Stimulated activated CD8-positive, alpha-beta memory T cell treated with anti-CD3 and anti-CD28 coated beads, Interleukin-4, amount 100 ng/mL, for 48 hours (primary cell): Measurements from ENCODE around the gene NKX6-2.
A peak's percentile ranks its signal among the peaks of the same experiment; 100 is the strongest.
"Not testable (repeated sequence)": the region's sequence is repeated elsewhere in the genome, so short reads cannot be mapped to it uniquely, and the experiment has no call there.

ENCODE experiments used
- DNase-seq: peaks from one replicate; pipeline ENCODE4 v3.0.0-alpha.2; 2020

NKX6-2 gene

DNA sequence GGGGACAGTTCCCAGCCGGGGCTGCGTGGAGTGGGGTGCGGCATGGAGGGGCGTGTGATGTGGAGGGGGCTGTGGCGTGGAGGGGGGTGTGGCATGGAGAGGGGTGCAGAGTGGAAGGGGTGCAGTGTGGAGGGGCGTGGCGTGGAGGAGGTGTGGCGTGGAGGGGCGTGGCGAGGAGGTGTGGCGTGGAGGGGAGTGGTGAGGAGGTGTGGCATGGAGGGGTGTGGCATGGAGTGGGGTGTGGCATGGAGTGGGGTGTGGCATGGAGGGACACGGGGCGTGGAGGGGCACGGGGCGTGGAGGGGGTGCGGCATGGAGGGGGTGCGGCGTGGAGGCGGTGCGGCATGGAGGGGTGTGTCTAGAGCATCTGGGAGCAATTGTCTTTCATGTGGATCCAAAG lies 33.6 kb downstream of the NKX6-2 start:
- peak; percentile 26 for DNase-seq

DNA sequence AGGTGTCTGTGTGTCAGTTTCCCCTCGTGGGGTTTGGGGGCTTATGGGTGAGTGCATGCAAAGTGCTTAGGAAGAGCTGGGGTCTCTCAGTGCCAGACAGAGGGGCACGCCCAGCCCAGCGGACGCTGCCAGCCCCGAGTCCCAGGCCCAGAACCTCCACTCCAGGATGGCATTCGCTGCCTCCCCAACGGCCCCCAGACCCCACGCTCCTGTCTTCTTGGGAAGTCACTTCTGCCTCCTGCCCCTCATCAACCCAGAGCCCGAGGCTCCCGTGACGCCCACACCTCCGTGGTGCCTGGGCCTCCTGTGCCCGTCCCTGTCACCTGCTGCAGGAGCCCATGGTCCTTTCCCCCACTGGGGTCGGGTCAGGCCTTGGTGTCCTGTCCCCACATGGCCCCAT lies 35.0 kb downstream of the NKX6-2 start:
- DNase-seq = no peak

DNA sequence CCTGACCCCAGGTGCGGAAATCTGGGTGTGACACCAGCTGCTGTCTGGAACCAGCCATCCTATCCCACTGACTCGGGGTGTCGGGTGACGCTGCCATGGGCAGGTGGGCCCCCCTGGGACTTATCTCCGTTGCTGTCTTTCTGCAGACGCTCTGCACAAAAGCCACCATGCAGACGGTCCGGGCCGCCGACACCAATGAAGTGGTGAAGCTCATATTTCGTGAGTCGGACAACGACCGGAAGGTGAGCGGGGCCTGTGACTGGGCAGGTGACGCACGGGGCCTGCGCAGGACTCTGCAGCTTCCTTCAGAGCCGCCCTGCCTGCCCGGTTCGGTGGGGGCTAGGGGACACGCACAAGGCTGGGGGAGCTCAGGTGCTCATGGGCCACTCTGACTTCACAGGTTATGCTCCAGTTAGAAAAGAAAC lies 36.6 kb downstream of the NKX6-2 start:
- no peak for DNase-seq

DNA sequence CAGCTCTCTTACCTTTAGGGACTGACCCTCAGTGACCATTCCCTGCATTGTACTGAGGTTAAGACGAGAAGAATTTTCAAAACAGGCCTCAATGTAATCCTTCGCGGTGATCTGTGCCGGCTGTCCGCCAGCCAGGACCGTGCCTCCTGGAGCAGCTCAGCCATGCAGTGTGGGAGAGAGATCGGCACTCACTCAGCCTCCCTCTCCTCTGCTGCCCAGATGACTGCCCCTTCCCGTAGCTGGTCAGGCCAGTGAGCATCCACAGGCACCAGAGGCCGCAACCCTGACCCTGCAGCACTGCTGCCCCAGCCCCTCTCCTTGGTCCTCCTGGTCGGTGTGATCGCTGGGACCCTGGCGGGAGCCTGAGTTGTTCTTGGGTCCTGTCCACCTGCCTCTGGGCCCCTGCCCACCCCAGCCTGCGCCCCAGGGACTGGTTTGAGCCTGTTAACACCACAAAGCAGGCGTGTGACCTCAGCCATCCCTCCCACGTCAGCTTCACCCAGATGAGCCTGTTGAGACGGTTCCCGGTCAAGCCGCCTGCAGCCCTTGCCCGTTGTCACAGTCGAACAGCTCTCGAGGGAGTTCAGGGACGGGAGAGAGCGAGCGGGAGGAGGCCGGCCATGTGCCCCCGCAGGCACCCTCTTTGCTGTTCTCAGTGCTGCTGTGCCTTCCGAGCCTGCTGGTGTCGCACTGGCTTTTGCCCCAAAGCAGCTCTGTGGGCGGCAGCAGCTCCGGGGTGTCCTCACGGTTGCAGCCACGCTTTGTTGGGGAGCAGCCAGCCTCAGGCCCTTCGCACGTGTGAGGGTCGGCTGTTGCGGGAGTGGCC lies 37.2 kb downstream of the NKX6-2 start:
- DNase-seq = no peak

DNA sequence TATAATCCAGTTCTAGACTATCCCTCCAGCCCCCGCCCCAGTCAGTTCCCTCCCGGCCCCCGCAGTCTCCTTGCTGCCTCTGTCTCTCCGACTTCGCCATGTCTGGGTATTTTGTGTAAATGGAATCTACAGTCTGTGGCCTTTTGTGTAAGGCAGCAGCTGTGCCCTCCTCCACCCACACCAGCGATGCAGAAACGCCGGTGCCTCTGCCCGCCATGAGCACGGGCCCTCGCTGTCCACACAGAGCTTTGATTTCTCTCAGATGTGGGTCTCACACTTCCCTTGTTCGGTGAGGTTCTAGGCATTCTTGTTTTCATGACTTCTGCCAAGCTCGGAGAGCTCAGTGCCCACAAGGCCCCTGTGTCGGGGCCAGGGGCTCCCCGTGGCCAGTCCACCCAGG lies 37.8 kb downstream of the NKX6-2 start:
- DNase-seq = no peak

DNA sequence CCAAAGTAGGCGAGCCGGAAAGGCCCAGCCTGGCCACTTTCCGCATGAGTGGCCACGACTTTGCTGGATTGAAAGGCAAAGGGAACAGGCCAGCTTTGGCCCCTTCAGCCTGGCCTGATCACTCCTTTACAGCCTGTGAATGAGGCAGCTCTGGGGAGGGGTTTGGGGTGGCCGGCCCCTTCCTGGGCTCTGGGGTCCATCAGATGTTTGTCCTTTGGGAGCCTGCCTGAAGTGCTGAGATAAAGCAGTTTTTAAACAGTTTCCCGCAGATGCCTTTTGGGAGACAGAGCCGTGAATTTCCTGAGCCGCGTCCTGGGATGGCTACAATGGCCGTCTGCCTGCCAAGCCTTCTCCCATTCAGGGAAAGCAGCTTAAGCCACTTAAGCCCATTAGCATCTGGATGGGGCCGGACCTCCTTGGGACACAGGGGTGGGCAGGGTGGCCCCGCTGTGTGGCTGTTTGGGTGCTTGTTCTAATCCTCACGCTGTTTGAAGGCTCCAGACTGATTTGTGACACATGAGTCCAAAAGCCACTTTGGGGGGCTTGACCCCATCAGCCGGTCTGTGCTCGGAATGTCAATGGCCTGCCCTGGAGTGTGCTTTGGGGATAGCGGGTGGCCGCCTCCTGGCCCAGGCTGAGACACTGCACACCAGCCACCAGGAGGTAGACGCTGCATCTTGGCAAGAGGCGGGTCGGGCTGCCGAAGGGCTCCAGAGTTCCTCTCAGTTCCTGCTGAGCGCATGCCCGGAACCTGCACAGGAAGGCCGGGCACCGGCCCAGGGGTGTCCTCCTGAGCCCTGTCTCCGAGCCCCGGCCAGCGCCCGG lies 38.9 kb downstream of the NKX6-2 start:
- no peak for DNase-seq

DNA sequence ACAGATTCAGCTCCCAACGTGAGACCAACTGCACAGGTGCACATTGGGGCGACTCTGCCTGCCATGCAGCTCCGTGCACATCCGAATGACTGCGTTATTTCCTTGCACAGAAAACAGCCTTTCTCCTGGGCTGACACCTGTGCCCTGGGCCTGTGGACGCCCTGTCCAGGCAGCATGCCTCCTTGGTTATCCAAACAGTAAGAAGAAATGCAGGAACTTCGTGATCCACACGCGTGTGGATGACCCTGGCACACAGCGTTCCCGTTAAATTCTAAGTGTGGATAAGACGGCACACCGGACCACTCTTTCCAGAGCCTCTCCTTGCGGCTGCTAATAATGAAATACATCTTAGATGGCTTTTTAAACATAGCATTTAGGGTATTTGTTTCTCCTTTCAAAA lies 39.6 kb downstream of the NKX6-2 start:
- no peak for DNase-seq

DNA sequence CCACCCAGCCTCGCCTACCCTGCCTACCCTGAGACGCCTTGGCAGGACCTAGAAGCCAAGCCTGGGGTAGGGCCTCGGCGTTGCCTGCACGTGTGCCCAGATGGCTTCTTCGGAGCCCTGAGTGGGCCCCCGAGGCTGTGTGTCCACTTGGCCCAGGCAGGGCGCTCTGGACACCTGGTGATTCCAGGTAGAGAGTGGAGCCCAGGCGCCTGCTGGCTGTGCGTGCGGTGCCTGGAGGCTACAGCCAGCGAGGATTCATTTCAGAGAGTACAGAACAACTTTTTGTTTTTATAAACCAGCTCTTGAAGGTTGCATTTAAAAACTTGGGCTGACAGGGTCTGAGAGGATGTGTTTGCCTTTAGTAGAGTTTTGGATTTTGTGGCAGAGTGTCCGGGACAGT lies 40.0 kb downstream of the NKX6-2 start:
- DNase-seq = no peak

DNA sequence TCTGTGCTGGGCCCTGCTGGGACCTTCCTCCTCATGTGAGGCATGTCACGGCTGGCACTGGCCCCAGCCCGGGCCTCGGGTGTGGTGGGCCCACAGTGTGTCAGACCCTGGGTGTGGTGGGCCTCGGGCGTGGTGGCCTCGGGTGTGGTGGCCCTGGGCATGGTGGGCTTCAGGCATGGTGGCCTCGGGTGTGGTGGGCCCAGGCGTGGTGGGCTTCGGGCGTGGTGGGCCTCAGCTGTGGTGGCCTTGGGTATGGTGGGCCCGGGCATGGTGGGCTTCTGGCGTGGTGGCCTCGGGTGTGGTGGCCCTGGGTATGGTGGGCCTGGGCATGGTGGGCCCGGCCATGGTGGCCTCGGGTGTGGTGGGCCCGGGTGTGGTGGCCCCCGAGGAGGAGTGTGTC lies 40.4 kb downstream of the NKX6-2 start:
- no peak for DNase-seq

DNA sequence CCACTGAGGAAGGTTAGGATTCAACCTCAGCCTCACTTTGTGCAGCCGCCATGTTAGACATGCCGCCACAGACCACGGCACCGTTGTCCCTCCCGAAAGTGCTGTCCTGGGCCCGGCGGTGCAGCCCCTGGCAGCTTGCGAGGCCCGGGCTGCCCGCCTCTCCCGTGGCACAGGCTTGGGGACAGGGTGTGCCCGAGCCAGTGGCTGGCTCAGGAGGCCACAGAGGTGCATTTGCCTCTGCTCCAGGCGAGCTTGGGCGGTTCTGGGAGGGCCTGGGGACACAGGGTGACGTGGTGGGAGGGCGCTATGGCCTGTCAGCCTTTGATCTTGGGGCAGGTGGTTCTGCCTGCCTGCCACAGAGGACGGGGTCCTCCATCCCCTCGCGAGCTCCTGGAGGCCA lies 41.1 kb downstream of the NKX6-2 start:
- no peak for DNase-seq

DNA sequence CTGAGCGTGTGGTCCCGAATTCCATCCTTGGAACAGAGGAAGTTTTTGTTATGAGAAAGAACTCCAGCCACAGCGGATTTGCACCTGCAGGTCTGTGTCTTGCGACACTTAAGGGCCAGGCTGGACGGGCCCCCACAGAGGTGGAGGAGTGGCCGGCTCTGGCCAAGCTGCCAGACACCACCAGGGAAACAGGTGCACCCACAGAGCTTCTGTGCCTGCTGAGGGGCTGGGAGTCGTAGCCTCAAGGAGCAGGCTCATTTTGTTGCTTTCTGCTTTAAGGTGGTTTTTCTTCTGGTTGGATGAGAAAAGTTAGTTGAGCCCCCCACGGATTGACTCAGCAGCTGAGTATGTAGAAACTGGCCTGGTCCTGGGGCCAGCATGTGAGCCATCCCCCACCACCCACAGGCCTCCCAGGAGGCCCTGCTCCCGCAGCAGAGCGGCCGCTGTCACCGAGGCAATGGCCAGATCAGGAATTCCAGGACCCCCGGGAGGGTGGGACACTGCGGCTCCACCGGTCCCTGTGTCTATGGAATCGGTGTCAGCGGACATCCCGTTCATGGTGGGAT lies 41.9 kb downstream of the NKX6-2 start:
- no peak for DNase-seq

DNA sequence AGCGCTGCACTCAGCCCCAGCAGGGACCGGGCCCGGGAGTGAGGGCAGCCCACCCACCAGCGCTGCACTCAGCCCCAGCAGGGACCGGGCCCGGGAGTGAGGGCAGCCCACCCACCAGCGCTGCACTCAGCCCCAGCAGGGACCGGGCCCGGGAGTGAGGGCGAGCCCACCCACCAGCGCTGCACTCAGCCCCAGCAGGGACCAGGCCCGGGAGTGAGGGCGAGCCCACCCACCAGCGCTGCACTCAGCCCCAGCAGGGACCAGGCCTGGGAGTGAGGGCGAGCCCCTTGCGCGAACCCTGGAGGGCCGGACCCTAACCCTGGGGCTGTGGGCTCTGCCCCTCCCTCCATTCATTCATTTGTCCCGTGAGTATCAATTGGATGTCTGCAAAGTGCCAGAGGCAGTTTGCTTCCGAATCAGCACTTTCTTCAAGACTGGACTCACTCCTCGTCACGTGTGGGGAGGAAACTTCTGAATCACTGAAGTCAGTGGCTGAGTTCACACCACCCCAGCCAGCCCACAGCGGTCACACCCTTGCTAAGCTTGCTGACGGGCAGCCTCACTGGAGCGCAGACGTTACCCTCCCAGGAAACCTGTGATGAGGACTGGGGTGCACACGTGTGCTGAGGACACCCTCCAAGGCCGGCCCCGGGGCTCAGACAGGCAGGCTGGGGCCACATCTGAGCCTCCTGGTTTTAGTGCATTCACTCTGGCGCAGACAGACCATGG lies 42.6 kb downstream of the NKX6-2 start:
- DNase-seq = not testable (repeated sequence)

DNA sequence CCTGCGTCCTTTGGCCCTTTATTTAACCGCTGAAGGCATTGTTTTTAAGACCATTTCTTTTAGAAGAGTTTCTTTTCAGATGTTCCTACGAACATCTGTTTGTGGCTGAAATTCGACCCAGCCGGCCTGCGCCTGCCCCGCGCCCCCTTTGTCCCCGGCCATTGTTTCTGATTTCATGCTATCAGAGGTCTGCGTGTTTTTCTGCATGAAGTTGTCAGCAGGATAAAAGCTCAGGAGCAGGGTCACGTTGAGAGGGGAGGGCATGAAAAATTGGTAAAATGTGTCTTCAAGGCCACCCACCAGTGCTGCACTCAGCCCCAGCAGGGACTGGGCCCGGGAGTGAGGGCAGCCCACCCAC lies 43.1 kb downstream of the NKX6-2 start:
- DNase-seq = no peak

DNA sequence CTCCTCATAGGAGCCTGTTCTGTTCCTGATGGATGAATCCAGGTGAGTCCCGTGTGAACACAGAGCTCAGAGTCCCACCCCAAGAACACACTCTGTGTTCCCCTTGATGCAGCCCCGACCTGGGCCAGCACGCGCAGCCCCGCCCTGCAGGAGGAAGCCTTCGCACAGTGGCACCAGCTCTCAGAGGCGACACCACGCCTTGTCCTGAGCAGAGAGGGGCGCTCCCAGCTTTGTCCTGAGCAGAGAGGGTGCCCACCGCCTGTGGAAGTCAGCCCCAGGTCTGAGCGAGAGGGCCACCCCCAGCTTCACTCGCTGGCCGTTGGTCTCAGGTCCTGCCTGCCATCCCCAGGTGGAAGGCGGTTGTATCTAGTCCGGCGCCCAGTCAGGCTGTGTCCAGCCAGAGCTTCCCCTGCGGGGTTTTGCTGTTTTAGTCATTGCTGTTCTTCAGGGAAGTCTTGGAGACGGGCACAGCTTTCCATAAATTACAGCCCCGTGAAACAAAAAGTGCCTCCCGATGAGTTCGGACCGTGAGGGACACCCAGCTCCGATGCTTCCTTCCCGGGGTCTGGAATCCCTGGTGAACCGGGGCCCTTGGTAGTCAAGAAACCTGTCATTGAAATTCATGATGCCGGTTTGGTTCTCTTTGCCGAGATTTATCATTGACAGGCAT lies 43.6 kb downstream of the NKX6-2 start:
- DNase-seq = no peak

DNA sequence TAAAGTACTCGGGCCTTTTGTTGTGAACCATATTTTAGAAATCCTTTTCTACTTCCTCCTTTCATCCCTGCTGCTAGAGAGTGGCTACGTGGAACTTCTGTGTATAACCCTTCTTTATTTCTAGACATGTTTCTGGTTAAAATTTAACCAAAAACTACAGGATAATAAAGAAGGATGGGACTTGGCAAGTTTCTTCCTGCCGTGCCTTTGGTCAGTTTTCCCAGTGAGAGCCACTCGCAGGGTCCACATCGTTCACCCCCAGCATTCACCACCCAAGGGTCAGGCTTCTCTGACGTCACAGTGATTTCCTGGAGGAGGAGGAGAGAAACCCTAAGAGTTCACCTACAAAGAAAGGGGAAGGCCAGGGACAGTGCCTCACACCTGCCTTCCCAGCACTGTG lies 45.4 kb downstream of the NKX6-2 start:
- DNase-seq = no peak

DNA sequence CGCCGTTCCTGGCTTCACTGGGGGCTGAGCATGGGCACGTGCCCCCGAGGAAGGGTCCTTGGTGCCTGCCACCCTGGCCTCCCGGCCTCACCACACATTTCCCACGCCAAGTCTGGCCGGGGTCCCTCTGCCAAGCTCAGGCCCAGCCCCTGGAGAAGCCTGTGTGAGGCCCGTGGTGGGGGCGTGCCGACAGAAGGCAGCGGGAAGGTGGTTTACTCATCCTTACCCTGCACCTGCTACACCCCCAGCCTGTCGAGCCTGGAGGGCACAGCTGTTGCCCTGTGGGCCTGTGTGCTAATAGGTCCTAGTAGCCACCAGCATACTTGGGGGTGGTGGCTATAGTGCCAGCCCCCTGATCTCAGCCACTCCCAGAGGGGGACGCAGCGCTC lies 46.7 kb downstream of the NKX6-2 start:
- DNase-seq = no peak

DNA sequence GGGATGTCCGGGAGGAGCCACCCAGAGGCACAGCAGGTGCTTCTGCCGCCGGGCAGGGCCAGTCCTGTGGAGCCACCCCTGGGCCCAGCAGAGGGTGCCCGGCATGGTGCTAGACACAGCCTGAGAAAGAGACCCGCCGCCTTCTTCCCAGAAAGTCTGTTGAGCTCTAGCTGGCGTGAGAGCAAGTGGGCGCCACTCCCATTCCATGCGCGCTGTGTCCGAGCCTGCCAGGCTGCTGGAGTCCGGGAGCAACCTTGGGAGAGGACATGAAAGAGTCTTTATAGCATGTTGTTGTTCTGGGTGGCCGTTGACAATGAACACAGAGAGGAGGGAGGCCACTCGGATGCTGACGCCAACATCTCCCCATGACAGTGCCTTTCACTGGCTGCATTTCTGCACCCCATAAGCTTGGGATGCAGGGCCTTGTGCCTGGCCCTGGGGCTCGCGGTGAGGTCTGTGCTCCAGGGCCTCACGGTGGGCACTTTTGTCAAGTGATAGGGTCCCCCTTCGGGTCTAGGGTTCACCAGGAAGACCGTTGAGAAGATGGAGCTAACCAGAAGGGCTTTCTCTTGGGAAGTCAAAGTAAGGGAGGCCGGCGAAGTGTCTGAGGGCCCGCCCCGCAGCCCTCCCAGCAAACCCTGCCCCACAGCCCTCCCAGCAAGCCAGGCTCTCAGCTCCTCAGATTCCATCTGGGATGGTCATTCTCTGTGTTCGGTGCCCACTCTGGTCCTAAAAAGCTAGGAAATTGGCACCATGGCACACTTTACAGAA lies 47.3 kb downstream of the NKX6-2 start:
- no peak for DNase-seq

DNA sequence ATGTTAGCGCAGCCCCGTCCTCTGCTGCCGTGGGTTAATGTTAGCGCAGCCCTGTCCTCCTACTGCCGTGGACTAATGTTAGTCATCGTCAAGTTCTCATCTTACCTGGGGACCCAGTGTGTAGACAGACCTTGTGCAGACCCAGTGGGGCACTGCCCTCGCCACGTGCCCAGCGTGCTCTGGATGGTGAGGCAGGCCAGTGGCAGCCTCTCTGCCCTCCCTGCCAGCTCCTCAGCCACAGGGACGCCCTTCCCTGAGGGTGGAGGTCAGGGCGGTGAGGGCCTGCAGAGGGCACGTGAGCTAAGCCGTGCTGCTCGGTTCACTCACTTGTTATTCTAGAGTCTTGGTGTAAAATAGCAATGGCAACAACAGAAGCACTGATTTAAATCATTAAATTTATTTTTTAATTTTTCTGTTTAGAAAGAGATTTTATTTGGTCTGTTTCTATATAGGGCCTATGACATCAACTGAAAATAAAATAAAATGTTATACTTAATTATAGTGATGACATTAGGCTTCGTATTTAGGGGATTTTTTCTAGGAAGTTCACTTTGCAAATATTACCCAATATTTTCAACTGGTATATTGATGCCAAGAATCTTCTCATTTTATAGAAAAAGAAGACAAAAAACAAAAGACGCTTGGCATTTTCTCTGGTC lies 48.4 kb downstream of the NKX6-2 start:
- DNase-seq = no peak

DNA sequence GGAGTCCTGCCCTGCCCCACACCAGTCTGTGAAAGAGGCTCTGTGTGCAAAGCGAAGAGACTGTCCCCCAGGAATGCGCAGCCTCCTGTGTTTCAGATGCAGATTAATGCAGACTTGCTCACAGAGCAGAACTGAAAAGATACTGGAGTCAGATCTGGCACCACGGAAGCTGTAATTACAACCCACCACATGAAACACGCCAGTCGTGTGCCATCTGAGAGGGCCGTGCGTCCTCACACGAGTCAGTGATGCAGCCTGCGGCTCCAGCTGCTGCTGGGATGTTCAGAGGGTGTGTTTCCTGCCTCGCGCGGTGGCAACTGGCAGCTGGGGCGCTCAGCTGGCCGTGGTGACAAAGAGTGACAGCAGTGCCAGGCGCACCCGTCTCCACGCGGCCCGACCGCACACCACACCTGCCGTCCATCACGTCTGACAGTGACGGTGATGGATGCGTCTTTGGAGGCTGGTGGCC lies 50.0 kb downstream of the NKX6-2 start:
- DNase-seq = no peak

DNA sequence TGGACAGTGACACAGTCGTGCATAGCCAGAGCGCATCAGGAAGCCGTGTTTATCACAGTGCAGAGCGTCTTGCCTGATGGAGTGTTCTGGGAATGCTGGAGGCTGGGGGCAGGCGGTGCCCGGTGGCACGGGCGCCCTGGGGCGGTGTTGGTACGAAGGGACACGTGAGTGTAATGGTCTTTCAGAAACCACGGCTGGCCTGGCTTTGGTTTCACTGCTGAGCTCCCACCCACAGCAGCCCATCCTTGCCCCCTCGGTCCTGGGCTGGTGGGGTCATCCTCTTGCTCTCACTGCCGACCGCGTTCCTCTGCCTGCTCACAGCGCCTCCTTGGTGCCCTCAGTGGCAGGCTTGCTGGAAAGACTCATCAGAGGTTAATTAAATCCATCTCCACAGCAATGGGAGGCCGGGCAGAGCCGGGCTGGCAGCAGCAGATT lies 50.6 kb downstream of the NKX6-2 start:
- DNase-seq = no peak

DNA sequence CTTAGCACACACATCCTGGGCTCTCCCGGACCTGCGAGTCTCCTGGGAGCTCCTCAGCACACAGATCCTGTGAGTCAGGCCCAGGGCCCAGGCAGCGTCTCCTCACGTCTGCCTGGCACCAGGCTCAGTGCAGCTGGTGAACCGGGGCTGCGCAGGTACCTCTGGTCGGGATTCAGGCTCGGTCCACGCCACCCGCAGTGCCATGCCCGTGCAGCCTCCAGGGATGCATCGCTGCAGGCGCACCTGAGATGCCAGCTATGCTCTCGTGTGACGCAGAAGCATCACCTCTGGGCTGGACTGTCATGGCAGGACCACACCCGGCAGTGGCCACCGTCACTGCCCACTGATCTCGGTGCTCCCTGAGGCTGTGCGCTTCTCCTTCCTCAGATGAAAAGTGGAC lies 52.0 kb downstream of the NKX6-2 start:
- no peak for DNase-seq
